ENCODE results near the gene PTCH2. TPM values are rescaled to one million over a fixed set of nuclear protein-coding genes. Genes with fewer than 3 reads are reported as not detected.
"Not testable (repeated sequence)": the region's sequence is repeated elsewhere in the genome, so short reads cannot be mapped to it uniquely, and the experiment has no call there.

The PTCH2 gene
- polyA plus RNA-seq, 1 donor from 2014 or later: 0.21 TPM

- Mint-ChIP-seq H3K27ac (no peak overlapping the region), H3K36me3 (no peaks in the 10 kb centered on the region), H3K4me3 (no peak overlapping the region), H3K9me3 (no peaks in the 10 kb centered on the region), H3K27me3 (no peaks in the 10 kb centered on the region), H3K4me1 (peaks cover 0 to 5% (median 1%) of the 10 kb centered on the region in 3 donors)
These were observed 14.1 kb downstream of the PTCH2 start for GRCh38 chr1:44828841-44829440.

- Mint-ChIP-seq H3K27me3 (no peaks in the 10 kb centered on the region), H3K4me3 (no peak overlapping the region), H3K36me3 (no peaks in the 10 kb centered on the region), H3K9me3 (no peaks in the 10 kb centered on the region), H3K4me1 (peaks cover 0 to 3% (median 0%) of the 10 kb centered on the region in 3 donors), H3K27ac (peak overlapping the region in 1 of 3 donors; percentile 28)
These were observed 14.9 kb downstream of the PTCH2 start for GRCh38 chr1:44828003-44828651.

- H3K27ac Mint-ChIP-seq: peak overlapping the region in 1 of 3 donors; percentile 28
- H3K9me3 Mint-ChIP-seq: no peaks in the 10 kb centered on the region
- H3K36me3 Mint-ChIP-seq: no peaks in the 10 kb centered on the region
These were observed 15.7 kb downstream of the PTCH2 start for GRCh38 chr1:44827197-44828002.

GRCh38 chr1:44826375-44827196 is 16.5 kb downstream of the PTCH2 start:
- Mint-ChIP-seq H3K27ac (peak overlapping the region in 1 of 3 donors; percentile 71), H3K27me3 (no peaks in the 10 kb centered on the region), H3K9me3 (no peaks in the 10 kb centered on the region), H3K4me1 (peaks cover 0 to 3% (median 0%) of the 10 kb centered on the region in 3 donors), H3K36me3 (no peaks in the 10 kb centered on the region), H3K4me3 (no peak overlapping the region)

More at GRCh38 chr1:44827197-44828002, 15.7 kb downstream of the PTCH2 start:
- Mint-ChIP-seq H3K4me1 (peaks cover 0 to 3% (median 0%) of the 10 kb centered on the region in 3 donors), H3K4me3 (no peak overlapping the region), H3K27me3 (no peaks in the 10 kb centered on the region)

GRCh38 chr1:44824392-44824791 is 18.7 kb downstream of the PTCH2 start:
- peak overlapping the region in 1 of 3 donors; percentile 14 for H3K27ac Mint-ChIP-seq
- H3K9me3 Mint-ChIP-seq, H3K36me3 Mint-ChIP-seq, H3K27me3 Mint-ChIP-seq, H3K4me1 Mint-ChIP-seq, H3K4me3 Mint-ChIP-seq: not testable (repeated sequence)

GRCh38 chr1:44822981-44823451 is 20.0 kb downstream of the PTCH2 start:
- H3K27me3 Mint-ChIP-seq: no peaks in the 10 kb centered on the region
- H3K36me3 Mint-ChIP-seq: no peaks in the 10 kb centered on the region
- no peaks in the 10 kb centered on the region for H3K9me3 Mint-ChIP-seq
- peaks cover 11 to 13% (median 12%) of the 10 kb centered on the region in 3 donors for H3K4me1 Mint-ChIP-seq
- H3K4me3 Mint-ChIP-seq: no peak overlapping the region
- H3K27ac Mint-ChIP-seq: no peak overlapping the region

GRCh38 chr1:44822131-44822701 is 20.8 kb downstream of the PTCH2 start:
- no peaks in the 10 kb centered on the region for H3K9me3 Mint-ChIP-seq
- peak overlapping the region in 1 of 3 donors; percentile 93 for H3K27ac Mint-ChIP-seq
- no peak overlapping the region for H3K4me3 Mint-ChIP-seq
- H3K36me3 Mint-ChIP-seq: no peaks in the 10 kb centered on the region
- H3K27me3 Mint-ChIP-seq: no peaks in the 10 kb centered on the region
- H3K4me1 Mint-ChIP-seq: peaks cover 11 to 18% (median 16%) of the 10 kb centered on the region in 3 donors

GRCh38 chr1:44821240-44821715 is 21.8 kb downstream of the PTCH2 start:
- Mint-ChIP-seq H3K4me1 (peaks cover 11 to 18% (median 16%) of the 10 kb centered on the region in 3 donors), H3K27ac (peak overlapping the region in 2 of 3 donors; percentile 93 to 100), H3K4me3 (peak overlapping the region; percentile 11 to 94 (median 52)), H3K27me3 (no peaks in the 10 kb centered on the region), H3K36me3 (no peaks in the 10 kb centered on the region), H3K9me3 (no peaks in the 10 kb centered on the region)

GRCh38 chr1:44820328-44821239 is 22.5 kb downstream of the PTCH2 start:
- Mint-ChIP-seq H3K36me3 (no peaks in the 10 kb centered on the region), H3K4me3 (peak overlapping the region; percentile 83 to 94 (median 89)), H3K4me1 (peaks cover 11 to 16% (median 15%) of the 10 kb centered on the region in 3 donors), H3K9me3 (no peaks in the 10 kb centered on the region), H3K27ac (peak overlapping the region; percentile 93 to 100 (median 100)), H3K27me3 (no peaks in the 10 kb centered on the region)

GRCh38 chr1:44819608-44820327 is 23.3 kb downstream of the PTCH2 start:
- Mint-ChIP-seq H3K4me3 (peak overlapping the region; percentile 83 to 94 (median 89)), H3K9me3 (no peaks in the 10 kb centered on the region), H3K36me3 (no peaks in the 10 kb centered on the region), H3K27me3 (no peaks in the 10 kb centered on the region), H3K4me1 (peaks cover 16 to 21% (median 18%) of the 10 kb centered on the region in 3 donors), H3K27ac (peak overlapping the region; percentile 93 to 100 (median 100))

GRCh38 chr1:44819196-44819607 is 23.9 kb downstream of the PTCH2 start:
- no peaks in the 10 kb centered on the region for H3K36me3 Mint-ChIP-seq
- peak overlapping the region; percentile 83 to 94 (median 89) for H3K4me3 Mint-ChIP-seq
- peaks cover 17 to 22% (median 18%) of the 10 kb centered on the region in 3 donors for H3K4me1 Mint-ChIP-seq
- peak overlapping the region; percentile 93 to 100 (median 100) for H3K27ac Mint-ChIP-seq
- H3K27me3 Mint-ChIP-seq: no peaks in the 10 kb centered on the region
- no peaks in the 10 kb centered on the region for H3K9me3 Mint-ChIP-seq

GRCh38 chr1:44817771-44818495 is 25.1 kb downstream of the PTCH2 start:
- Mint-ChIP-seq H3K27ac (peak overlapping the region in 2 of 3 donors; percentile 76 to 93), H3K4me1 (peaks cover 17 to 22% (median 18%) of the 10 kb centered on the region in 3 donors), H3K9me3 (no peaks in the 10 kb centered on the region), H3K36me3 (no peaks in the 10 kb centered on the region), H3K27me3 (no peaks in the 10 kb centered on the region), H3K4me3 (peak overlapping the region in 3 of 4 donors; percentile 41 to 83 (median 67))
